GM18867 (cell line): Measurements from ENCODE around the gene MID1.

Source experiments
- ATAC-seq: cut with Tn5 transposase; IDR thresholded peaks from one replicate; pipeline ENCODE4 v1.9.1; 2021; ENCODE audit warnings: mild to moderate bottlenecking, moderate library complexity; ENCODE audit not compliant: unreplicated experiment

MID1 gene, protein sequence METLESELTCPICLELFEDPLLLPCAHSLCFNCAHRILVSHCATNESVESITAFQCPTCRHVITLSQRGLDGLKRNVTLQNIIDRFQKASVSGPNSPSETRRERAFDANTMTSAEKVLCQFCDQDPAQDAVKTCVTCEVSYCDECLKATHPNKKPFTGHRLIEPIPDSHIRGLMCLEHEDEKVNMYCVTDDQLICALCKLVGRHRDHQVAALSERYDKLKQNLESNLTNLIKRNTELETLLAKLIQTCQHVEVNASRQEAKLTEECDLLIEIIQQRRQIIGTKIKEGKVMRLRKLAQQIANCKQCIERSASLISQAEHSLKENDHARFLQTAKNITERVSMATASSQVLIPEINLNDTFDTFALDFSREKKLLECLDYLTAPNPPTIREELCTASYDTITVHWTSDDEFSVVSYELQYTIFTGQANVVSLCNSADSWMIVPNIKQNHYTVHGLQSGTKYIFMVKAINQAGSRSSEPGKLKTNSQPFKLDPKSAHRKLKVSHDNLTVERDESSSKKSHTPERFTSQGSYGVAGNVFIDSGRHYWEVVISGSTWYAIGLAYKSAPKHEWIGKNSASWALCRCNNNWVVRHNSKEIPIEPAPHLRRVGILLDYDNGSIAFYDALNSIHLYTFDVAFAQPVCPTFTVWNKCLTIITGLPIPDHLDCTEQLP

GRCh38 chrX:10620121-10620699 is at the start of gene MID1:
MID1 (minus strand) TSS chrX:10620585; CDS start chrX:10567547, 53,038 bp downstream.
- no peak for ATAC-seq

DNA sequence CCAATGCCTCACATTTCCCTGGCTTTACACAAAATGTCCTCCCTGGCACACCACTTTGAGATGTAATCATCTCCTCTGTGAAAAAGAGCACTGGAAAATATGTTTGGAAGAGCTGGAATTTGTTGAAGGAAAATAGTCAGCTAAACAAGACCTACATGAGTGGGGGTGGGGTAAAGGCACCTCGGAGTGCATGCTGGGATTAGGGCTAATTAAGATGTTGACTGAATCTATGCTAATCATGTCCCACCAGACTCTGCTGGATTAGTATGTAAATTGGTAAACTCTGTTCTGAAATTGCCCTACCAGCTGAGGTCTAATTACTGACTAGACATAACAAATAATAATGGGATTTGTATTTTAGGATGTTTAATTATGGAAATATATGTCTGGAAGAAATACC is 46.8 kb upstream of the MID1 start:
- ATAC-seq, result no peak

- ATAC-seq, result no peak
Observed at GRCh38 chrX:10666102-10666501, 45.7 kb upstream of the MID1 start.

DNA sequence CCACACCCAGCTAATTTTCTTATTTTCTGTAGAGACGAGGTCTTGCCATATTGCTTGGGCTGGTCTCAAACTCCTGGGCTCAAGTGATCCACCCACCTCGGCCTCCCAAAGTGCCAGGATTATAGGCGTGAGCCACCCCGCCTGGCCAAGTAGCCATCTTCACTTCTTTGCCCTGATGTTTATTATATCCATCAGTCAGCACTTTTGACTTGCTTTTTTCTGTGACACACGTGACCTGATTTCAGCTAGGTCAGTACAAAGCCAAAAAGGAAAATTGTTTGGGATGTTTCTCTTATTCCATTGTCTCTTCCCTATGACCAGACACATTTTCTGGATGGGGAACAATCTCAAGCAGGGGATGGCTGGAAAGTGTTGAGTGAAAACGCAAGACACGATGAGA is 45.3 kb upstream of the MID1 start:
- no peak for ATAC-seq

DNA sequence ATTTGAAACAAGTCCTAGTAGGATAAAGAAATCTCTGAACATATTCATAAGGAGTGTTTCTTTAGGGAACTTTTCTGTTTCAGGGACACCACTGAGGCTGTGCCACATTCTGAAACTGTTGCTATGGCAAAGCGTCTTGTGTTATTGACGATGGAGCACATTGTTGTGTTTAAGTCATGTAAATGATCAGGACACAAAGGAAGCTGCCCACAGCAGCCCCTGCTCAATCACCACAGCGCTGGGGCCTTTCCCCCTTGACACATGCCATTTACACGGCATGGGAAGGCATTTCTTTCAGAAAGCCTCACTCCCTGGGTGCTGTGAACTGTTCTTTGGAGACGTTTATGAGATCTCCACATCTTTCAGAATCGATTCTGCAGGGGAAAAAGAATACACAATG is 39.8 kb upstream of the MID1 start:
- ATAC-seq, result no peak

GRCh38 chrX:10656214-10656613 is 35.8 kb upstream of the MID1 start:
- ATAC-seq, result no peak

GRCh38 chrX:10654960-10655359 is 34.6 kb upstream of the MID1 start:
- no peak for ATAC-seq

- ATAC-seq, result no peak
Observed at GRCh38 chrX:10653302-10653701, 32.9 kb upstream of the MID1 start.

- ATAC-seq, result no peak
Observed at GRCh38 chrX:10649265-10649664, 28.9 kb upstream of the MID1 start.

- ATAC-seq, result no peak
Observed at GRCh38 chrX:10648614-10649013, 28.2 kb upstream of the MID1 start.

DNA sequence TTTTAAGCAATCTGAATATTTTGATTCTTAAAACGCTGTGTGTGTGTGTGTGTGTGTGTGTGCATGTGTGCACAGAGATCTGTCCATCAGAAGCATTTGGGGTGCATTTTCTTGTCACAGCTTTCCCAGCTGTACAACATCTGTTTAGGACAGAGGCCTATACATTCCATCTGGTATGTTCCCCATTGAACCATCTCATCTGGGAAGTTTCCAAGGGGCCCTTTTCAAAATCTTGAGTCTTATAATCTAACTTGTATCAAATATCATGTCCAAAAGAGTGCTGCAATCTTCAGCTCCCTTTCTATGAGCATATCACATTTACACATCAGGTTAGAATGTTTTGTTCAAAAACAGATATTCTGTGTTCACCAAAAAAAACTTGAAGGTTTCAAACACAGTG is 16.5 kb upstream of the MID1 start:
- no peak for ATAC-seq

DNA sequence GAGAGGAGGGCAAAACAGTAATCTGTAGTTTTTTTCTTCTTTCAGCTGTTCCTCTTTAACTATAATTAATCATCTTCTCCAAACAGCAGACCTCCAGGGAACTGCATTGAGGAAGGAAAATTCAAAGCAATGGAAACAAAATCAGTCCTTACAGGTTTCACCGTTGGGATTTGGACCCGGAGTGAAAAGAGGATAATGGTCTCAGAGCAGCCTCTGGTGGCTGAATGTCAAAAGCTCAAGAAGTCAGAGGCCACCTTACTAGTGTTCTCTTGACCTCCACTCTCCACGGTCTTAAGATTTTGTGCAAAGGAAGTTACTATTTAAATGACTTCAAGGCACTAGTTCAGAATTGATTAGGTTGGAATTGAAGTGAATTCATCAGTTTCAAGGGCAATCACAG is 16.0 kb upstream of the MID1 start:
- ATAC-seq, result no peak

GRCh38 chrX:10634392-10635161 is 14.2 kb upstream of the MID1 start:
- ATAC-seq, result no peak

DNA sequence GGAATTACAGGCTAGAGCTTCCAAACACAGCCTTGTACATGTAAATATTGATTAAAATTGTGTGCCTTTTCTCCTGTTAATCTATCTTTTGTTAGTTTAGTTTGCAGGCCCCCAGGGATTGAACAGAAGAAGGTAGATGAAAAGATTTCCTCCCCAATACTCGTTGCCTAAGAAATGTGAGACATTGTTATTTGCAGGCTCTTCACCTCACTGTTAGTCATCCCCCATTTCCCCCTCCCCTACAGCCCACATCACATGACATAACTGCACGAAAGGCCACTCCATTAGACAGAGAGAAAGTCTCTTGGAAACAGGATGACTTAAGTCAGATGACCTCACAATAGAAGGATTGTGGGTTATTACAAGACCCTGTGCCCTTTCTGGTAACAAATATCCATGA is 13.3 kb upstream of the MID1 start:
- ATAC-seq, result no peak

- no peak for ATAC-seq
Observed at GRCh38 chrX:10631416-10632145, 11.2 kb upstream of the MID1 start.

- no peak for ATAC-seq
Observed at GRCh38 chrX:10630320-10630719, 9.9 kb upstream of the MID1 start.

- ATAC-seq, result no peak
Observed at GRCh38 chrX:10629905-10630304, 9.5 kb upstream of the MID1 start.

DNA sequence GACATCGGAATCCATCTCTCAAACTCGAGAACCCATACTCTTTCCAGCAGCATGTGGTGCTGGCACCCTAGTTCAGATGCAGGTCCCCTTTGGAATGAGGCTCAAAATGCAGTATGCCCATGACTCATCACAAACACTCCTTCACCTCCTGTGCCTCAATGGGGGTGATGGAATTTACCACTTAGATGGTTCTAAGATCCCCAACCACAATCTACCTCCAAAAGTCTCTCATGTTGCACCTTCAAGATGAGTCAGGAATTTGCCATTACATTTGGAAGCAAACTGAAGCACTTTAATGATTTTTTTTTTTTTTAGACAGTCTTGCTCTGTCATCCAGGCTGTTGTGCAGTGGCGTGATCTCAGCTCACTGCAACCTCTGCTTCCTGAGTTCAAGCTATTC is 8.5 kb upstream of the MID1 start:
- no peak for ATAC-seq

- ATAC-seq, result no peak
Observed at GRCh38 chrX:10622197-10622596, 1.8 kb upstream of the MID1 start.

DNA sequence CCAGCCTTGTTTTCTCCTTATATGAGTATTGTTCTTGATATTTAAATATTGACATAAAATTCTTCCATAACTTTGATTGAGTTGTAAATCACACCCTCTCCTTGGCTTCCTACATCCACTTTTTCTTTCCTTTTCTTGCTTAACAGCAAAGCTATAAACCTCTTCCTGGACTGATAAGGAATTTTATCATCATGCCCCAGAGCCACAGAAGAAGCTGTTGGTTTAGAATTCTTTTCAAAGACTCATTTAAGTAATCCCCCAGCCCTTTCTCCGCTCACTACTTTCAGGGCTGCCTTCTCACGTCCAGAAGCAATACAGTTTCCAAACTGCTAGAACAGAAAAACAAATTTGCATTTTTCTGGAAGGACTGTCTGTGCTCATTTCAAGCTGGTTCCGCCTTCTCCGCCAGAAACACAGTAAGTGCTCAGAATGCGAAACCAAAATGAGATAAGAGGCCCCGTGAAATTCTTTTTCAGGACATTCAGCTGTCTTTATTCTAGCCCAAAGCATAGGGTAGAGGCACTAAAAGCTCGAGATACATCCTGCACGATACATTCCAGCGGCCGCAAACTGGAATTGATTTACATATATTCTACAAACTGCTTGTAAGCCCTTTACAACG is 849 bp downstream of the MID1 start:
- no peak for ATAC-seq
